OCI-LY3 (cell line): ENCODE data around the gene GPR42.

Experiments
- EZH2phosphoT487 ChIP-seq: fragments of 200-600 bp; shearing (Covaris generic); IDR thresholded peaks from 2 replicates; pipeline ENCODE4 v1.6.1; 2018; ENCODE audit warnings: antibody characterized with exemption, mixed run types, low read depth
- TF ChIP-seq, protein P1 (sequence below): fragments of 200-600, 300-600 bp; sonication (generic); IDR thresholded peaks from 2 replicates; pipeline ENCODE4 v1.5.1; 2014; ENCODE audit warnings: antibody characterized with exemption, low read length, low read depth

DNA sequence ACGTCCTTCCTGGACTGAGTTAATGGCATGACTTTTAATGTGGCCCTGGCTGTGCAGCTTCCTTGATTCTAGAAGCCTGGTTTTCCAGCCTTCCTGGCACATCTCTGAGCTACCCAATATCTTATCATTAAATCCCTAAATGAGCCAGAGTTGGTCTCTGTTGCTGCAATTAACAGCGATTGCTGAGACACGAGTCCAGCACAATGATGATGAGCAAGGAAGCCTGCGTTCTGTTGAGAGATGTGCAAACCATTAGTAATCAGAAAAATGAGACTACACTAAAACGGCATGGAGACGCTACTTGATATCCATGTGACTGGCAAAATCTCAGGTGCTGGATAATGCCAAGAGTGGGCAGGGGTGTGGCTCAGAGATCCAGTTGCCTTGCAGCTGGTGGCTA is 26.2 kb downstream of the GPR42 start:
- TF ChIP-seq, protein P1, sequence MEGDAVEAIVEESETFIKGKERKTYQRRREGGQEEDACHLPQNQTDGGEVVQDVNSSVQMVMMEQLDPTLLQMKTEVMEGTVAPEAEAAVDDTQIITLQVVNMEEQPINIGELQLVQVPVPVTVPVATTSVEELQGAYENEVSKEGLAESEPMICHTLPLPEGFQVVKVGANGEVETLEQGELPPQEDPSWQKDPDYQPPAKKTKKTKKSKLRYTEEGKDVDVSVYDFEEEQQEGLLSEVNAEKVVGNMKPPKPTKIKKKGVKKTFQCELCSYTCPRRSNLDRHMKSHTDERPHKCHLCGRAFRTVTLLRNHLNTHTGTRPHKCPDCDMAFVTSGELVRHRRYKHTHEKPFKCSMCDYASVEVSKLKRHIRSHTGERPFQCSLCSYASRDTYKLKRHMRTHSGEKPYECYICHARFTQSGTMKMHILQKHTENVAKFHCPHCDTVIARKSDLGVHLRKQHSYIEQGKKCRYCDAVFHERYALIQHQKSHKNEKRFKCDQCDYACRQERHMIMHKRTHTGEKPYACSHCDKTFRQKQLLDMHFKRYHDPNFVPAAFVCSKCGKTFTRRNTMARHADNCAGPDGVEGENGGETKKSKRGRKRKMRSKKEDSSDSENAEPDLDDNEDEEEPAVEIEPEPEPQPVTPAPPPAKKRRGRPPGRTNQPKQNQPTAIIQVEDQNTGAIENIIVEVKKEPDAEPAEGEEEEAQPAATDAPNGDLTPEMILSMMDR: no peak
- TF ChIP-seq EZH2phosphoT487: no peak
